ENCODE results near the gene LRP8.

DNA sequence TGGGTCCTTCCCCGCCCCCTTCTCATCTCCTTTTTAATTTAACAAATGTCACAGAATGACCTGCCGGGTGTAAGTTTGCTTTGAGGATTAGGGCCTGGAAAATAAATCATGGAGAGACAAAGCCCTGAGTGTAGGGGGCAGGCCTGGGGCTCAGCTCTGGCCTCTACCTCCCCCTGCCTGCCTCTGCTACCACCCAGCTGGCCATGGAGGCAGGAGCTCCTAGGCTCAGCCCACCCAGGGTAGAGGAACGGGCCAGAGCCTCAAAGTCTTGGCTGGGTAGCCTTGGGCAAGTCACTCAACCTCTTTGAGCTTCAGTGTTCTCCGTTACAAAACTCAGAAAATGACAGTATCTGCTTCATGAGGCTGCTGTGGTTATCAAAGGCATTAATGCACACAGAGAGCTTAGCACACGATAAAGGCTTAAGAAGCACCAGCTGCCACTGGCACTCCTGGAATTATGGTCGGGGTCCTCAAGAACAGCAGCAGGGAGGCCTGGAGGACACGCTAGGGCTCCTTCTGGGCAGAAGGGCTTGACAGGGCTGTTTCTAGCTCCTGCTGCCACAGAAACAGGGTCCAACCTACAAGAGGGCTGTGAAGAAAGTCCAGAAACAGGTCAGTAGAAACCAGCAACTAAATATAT lies 39.0 kb downstream of the LRP8 start:
- no peak for TF ChIP-seq POLR2A (IDR thresholded peaks at IDR 0.05; ENCODE audit: low read depth, low read length)
- TF ChIP-seq POLR2AphosphoS5 (IDR thresholded peaks at IDR 0.05; ENCODE audit: low read depth, low read length), result no peak
- no peak for TF ChIP-seq TAF1 (IDR thresholded peaks at IDR 0.05; ENCODE audit: low read depth, low read length)
- TF ChIP-seq POU2F2 (IDR thresholded peaks at IDR 0.05; ENCODE audit: low read depth, low read length), result no peak

All from GM12891 (cell line).